Endothelial cell of umbilical vein (primary cell): ENCODE results near the gene FANCC. TPM values are rescaled to one million over a fixed set of nuclear protein-coding genes. Genes with fewer than 3 reads are reported as not detected.

Experiments used
- BruUV-seq: library from RNA; stranded (reverse); fragments of 400-500 nt; replicated peaks from 2 replicates; lab custom pipeline; 2021; lab: Mats Ljungman, UMichigan
- CTCF ChIA-PET: fragments of 300-600, 350-600 bp; sonication (Branson Sonifier 250); formaldehyde crosslinking; loops from one replicate; lab custom pipeline; 2021; ENCODE audit warnings: antibody characterized with exemption, inconsistent platforms; lab: Charles Lee
- POLR2A ChIA-PET: fragments of 300-600, 350-600 bp; sonication (Branson Sonifier 250); formaldehyde crosslinking; loops from one replicate; lab custom pipeline; 2021; ENCODE audit warnings: antibody characterized with exemption, inconsistent platforms; lab: Charles Lee
- DNase-seq: peaks from one replicate; pipeline ENCODE4 v3.0.0-alpha.2; 2011; ENCODE audit warnings: low read depth, low spot score
- FAIRE-seq: peaks from 2 replicates; lab custom pipeline; 2011; peaks lifted over from hg19 to GRCh38; lab: Jason Lieb, UNC
- H2AFZ ChIP-seq: 2 replicates; pipeline ENCODE4 v1.6.0; 2012; ENCODE audit warnings: low read depth, low read length, control low read depth, inconsistent platforms
- H3K27ac ChIP-seq: 2 replicates; pipeline ENCODE4 v1.5.1; 2011; ENCODE audit warnings: low read depth, mild to moderate bottlenecking, control low read depth, low read length, moderate library complexity; ENCODE audit not compliant: insufficient read depth
- H3K27me3 ChIP-seq, 2 experiments: 2 replicates each; pipeline versions ENCODE4 v1.6.0 to v1.6.1; 2011; ENCODE audit warnings: low read length in 2 of 2, mixed read lengths in 1 of 2; ENCODE audit not compliant: control insufficient read depth in 2 of 2, insufficient read depth in 2 of 2
- H3K36me3 ChIP-seq, 2 experiments: 2 replicates in 1 of 2; 3 replicates in 1 of 2; pipeline ENCODE4 v1.5.1; 2011; ENCODE audit warnings: low read length in 2 of 2, mild to moderate bottlenecking in 1 of 2, moderate library complexity in 1 of 2; ENCODE audit not compliant: control insufficient read depth in 2 of 2, insufficient read depth in 2 of 2; ENCODE audit errors: extremely low read depth in 1 of 2
- H3K4me1 ChIP-seq: 3 replicates; pipeline ENCODE4 v1.5.1; 2011; ENCODE audit warnings: mild to moderate bottlenecking, low read length; ENCODE audit not compliant: control insufficient read depth, insufficient read depth; ENCODE audit errors: extremely low read depth
- H3K4me2 ChIP-seq: 2 replicates; pipeline ENCODE4 v1.6.1; 2011; ENCODE audit warnings: low read length, control low read depth, mixed read lengths; ENCODE audit not compliant: insufficient read depth
- H3K4me3 ChIP-seq, 3 experiments: fragments of 200-600 bp in 1 of 3; sonication (generic), shearing (Covaris generic) in 1 of 3; replicated peaks in 1 of 3; 2 replicates each; pipeline ENCODE4 v1.5.1; 2011 to 2016; ENCODE audit warnings: control low read depth in 3 of 3, low read length in 3 of 3, mild to moderate bottlenecking in 2 of 3, inconsistent platforms in 1 of 3, low read depth in 1 of 3, moderate library complexity in 1 of 3; ENCODE audit not compliant: insufficient read depth in 1 of 3
- H3K79me2 ChIP-seq: 2 replicates; pipeline ENCODE4 v1.6.0; 2012; ENCODE audit warnings: low read length, inconsistent platforms; ENCODE audit not compliant: control insufficient read depth, insufficient read depth
- H3K9ac ChIP-seq: replicated peaks from 2 replicates; pipeline ENCODE3; 2011; ENCODE audit warnings: low read length, control low read depth; ENCODE audit not compliant: insufficient read depth; ENCODE audit errors: extremely low read depth
- H3K9me1 ChIP-seq: replicated peaks from 3 replicates; pipeline ENCODE4 v1.6.0; 2011; ENCODE audit warnings: mild to moderate bottlenecking, low read length; ENCODE audit not compliant: control insufficient read depth, insufficient read depth; ENCODE audit errors: extremely low read depth
- H3K9me3 ChIP-seq: replicated peaks from 2 replicates; pipeline ENCODE4 v1.5.1; 2012; ENCODE audit warnings: low read length, inconsistent platforms; ENCODE audit not compliant: control insufficient read depth, insufficient read depth
- H4K20me1 ChIP-seq: replicated peaks from 2 replicates; pipeline ENCODE3; 2011; ENCODE audit warnings: mild to moderate bottlenecking, low read length; ENCODE audit not compliant: control insufficient read depth, insufficient read depth; ENCODE audit errors: extremely low read depth
- EZH2 ChIP-seq: IDR thresholded peaks from 2 replicates; pipeline ENCODE4 v1.6.1; 2012; ENCODE audit warnings: borderline replicate concordance, low read depth, mild to moderate bottlenecking, moderate library complexity, low read length, inconsistent platforms; ENCODE audit not compliant: severe bottlenecking
- FOS ChIP-seq: IDR thresholded peaks from 2 replicates; pipeline ENCODE4 v1.6.1; 2011; ENCODE audit warnings: mild to moderate bottlenecking, low read length, moderate library complexity, borderline replicate concordance; ENCODE audit not compliant: insufficient read depth
- GATA2 ChIP-seq: IDR thresholded peaks from 2 replicates; pipeline ENCODE4 v1.7.0; 2011; ENCODE audit warnings: low read depth, mild to moderate bottlenecking, moderate library complexity, mixed read lengths, low read length; ENCODE audit not compliant: insufficient read length, insufficient read depth
- JUN ChIP-seq: IDR thresholded peaks from 2 replicates; pipeline ENCODE4 v1.6.1; 2011; ENCODE audit warnings: borderline replicate concordance, low read depth; ENCODE audit not compliant: insufficient read length, insufficient read depth
- MYC ChIP-seq: IDR thresholded peaks from one replicate; pipeline ENCODE4 v1.6.1; 2011; ENCODE audit warnings: mild to moderate bottlenecking, low read depth, low read length
- POLR2A ChIP-seq: IDR thresholded peaks from 2 replicates; pipeline ENCODE4 v1.6.1; 2012; ENCODE audit warnings: low read depth, mild to moderate bottlenecking, control low read depth, low read length
- POLR2AphosphoS5 ChIP-seq: IDR thresholded peaks from 2 replicates; pipeline ENCODE4 v1.6.1; 2012; ENCODE audit warnings: low read depth, mild to moderate bottlenecking, control low read depth, low read length, moderate library complexity; ENCODE audit not compliant: insufficient read depth
- dilution Hi-C: fragments of 300-500 bp; cut with MboI; formaldehyde crosslinking; loops from one replicate; pipeline ENCODE4 v1.15.0; 2019; ENCODE audit warnings: low sequenced_read_pairs; ENCODE audit not compliant: extremely low pct_ligation_motif_present
- intact Hi-C: fragments of 100-400 bp; cut with micrococcal nuclease; formaldehyde crosslinking; loops from one replicate; pipeline ENCODE4 v1.10.0; 2022
- polyA plus RNA-seq, 4 experiments: library from polyadenylated mRNA; depleted of rRNA in 3 of 4; stranded (reverse) in 3 of 4; unstranded in 1 of 4; fragments of >200 nt; gene quantifications; 2 replicates each; pipeline versions ENCODE4 v1.2.1 to v1.2.3, GENCODE V29; 2011 to 2012; ENCODE audit warnings: missing spikeins in 1 of 4
- total RNA-seq: library from RNA; stranded (reverse); gene quantifications from 2 replicates; pipeline ENCODE4 v1.2.3, GENCODE V29; 2021
- TF ChIP-seq, protein P1 (sequence below), 2 donors: IDR thresholded peaks; 1 replicate in 1 of 2; 2 replicates in 1 of 2; pipeline ENCODE4 v1.5.1; 2011; ENCODE audit warnings: low read length in 2 of 2, mild to moderate bottlenecking in 2 of 2, moderate library complexity in 2 of 2, control low read depth in 1 of 2, inconsistent platforms in 1 of 2, low read depth in 1 of 2; ENCODE audit not compliant: insufficient read depth in 1 of 2; ENCODE audit errors: extremely low read depth in 1 of 2
- TF ChIP-seq, protein P2 (sequence below): IDR thresholded peaks from 2 replicates; pipeline ENCODE4 v1.6.1; 2011; ENCODE audit not compliant: insufficient read depth, insufficient read length

Gene FANCC
- total and polyA plus RNA-seq, 2 donors (not counting 3 experiments of a cell fraction or from before 2014, with no cell fraction given): 5.7 to 13.1 TPM

DNA sequence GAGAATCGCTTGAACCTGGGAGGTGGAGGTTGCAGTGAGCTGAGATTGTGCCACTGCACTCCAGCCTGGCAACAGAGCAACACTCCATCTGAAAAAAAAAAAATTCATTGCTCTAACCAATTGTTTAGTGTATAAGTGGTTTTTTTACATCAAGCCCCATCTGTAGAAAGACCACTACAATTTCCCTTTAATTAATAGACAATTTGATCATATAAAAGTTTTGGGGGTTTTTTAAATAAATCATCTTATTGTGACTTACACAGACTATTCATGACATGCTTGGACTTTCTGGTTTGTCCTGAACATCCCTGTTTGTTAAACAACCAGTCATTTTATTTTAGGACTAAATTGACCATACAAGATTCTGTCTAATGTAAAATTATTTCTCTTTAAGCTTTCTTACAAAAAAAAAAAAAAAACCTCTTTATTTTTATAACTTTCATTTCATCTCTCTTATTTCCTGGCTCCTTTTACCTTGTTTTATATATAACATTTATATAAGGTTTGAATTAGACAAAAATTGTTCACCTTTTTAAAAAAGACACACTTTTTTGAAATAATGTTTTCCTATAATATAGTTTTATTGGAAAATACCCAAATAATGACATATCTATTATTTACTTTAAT is 9.8 kb upstream of the FANCC start:
- Histone ChIP-seq H3K4me3 (no peak overlapping the region), H3K79me2 (no peaks in the 10 kb centered on the region), H4K20me1 (no peaks in the 10 kb centered on the region), H3K27me3 (peaks cover 0 to 2% of the 10 kb centered on the region in 2 experiments), H3K36me3 (no peaks in the 10 kb centered on the region), H3K27ac (no peak overlapping the region), H3K9ac (no peak overlapping the region), H3K9me1 (no peaks in the 10 kb centered on the region), H3K4me2 (no peak overlapping the region), H3K9me3 (no peaks in the 10 kb centered on the region), H3K4me1 (no peaks in the 10 kb centered on the region), H2AFZ (no peak overlapping the region)
- intact Hi-C loops: no loop called here
- BruUV-seq: no TSS peak
- ChIA-PET CTCF (interaction anchor here (0.8 to 1.4 kb wide), 2 partner anchors 9 to 14 kb away, joined by 3 read pairs; no protein-coding TSS in a partner anchor), POLR2A (no interaction called here)
- dilution Hi-C loops: no loop called here
- FAIRE-seq: no peak
- TF ChIP-seq POLR2AphosphoS5 (no peak), MYC (no peak), JUN (no peak), GATA2 (no peak), POLR2A (no peak), EZH2 (no peak), FOS (no peak)
- TF ChIP-seq, protein P1, sequence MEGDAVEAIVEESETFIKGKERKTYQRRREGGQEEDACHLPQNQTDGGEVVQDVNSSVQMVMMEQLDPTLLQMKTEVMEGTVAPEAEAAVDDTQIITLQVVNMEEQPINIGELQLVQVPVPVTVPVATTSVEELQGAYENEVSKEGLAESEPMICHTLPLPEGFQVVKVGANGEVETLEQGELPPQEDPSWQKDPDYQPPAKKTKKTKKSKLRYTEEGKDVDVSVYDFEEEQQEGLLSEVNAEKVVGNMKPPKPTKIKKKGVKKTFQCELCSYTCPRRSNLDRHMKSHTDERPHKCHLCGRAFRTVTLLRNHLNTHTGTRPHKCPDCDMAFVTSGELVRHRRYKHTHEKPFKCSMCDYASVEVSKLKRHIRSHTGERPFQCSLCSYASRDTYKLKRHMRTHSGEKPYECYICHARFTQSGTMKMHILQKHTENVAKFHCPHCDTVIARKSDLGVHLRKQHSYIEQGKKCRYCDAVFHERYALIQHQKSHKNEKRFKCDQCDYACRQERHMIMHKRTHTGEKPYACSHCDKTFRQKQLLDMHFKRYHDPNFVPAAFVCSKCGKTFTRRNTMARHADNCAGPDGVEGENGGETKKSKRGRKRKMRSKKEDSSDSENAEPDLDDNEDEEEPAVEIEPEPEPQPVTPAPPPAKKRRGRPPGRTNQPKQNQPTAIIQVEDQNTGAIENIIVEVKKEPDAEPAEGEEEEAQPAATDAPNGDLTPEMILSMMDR (IDR thresholded peaks at IDR 0.05; ENCODE audit: extremely low read depth in 1 of 2, insufficient read depth in 1 of 2, low read depth in 1 of 2, low read length in 2 of 2): no peak
- TF ChIP-seq, protein P2, sequence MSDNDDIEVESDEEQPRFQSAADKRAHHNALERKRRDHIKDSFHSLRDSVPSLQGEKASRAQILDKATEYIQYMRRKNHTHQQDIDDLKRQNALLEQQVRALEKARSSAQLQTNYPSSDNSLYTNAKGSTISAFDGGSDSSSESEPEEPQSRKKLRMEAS: no peak
- no peak for DNase-seq
